ENCODE data around the gene IFNG-AS1.

GRCh38 chr12:67957383-67957782, 31.9 kb upstream of the IFNG-AS1 start:
- TF ChIP-seq, protein P1, sequence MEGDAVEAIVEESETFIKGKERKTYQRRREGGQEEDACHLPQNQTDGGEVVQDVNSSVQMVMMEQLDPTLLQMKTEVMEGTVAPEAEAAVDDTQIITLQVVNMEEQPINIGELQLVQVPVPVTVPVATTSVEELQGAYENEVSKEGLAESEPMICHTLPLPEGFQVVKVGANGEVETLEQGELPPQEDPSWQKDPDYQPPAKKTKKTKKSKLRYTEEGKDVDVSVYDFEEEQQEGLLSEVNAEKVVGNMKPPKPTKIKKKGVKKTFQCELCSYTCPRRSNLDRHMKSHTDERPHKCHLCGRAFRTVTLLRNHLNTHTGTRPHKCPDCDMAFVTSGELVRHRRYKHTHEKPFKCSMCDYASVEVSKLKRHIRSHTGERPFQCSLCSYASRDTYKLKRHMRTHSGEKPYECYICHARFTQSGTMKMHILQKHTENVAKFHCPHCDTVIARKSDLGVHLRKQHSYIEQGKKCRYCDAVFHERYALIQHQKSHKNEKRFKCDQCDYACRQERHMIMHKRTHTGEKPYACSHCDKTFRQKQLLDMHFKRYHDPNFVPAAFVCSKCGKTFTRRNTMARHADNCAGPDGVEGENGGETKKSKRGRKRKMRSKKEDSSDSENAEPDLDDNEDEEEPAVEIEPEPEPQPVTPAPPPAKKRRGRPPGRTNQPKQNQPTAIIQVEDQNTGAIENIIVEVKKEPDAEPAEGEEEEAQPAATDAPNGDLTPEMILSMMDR (conservative IDR thresholded peaks at IDR 0.05; ENCODE audit: low read depth, low read length): no peak
- no peak for TF ChIP-seq EZH2 (IDR thresholded peaks at IDR 0.05; ENCODE audit: borderline replicate concordance, low read depth, low read length, poor library complexity, severe bottlenecking)
